Neural progenitor cell (in vitro differentiated cells): Measurements from ENCODE around the gene BOC.

Experiments
- CTCF ChIP-seq: fragments of 200-600 bp; sonication (generic); IDR thresholded peaks from 2 replicates; pipeline ENCODE4 v1.5.1; 2017; ENCODE audit warnings: antibody characterized with exemption, mild to moderate bottlenecking
- EZH2 ChIP-seq: fragments of 200-600 bp; sonication (generic); IDR thresholded peaks from 2 replicates; pipeline ENCODE4 v1.6.1; 2017; ENCODE audit warnings: antibody characterized with exemption, mild to moderate bottlenecking, moderate library complexity
- EZH2phosphoT487 ChIP-seq: fragments of 200-600 bp; sonication (generic); IDR thresholded peaks from 2 replicates; pipeline ENCODE4 v1.6.1; 2017; ENCODE audit warnings: antibody characterized with exemption

- TF ChIP-seq CTCF (no peak), EZH2phosphoT487 (no peak), EZH2 (no peak)
Measured at GRCh38 chr3:113238503-113238902, 27.1 kb downstream of the BOC start.
